MM.1S (cell line): ENCODE measurements around the gene ADRA2B.
A peak's percentile ranks its signal among the peaks of the same experiment; 100 is the strongest.

ENCODE experiments used
- DNase-seq: peaks from one replicate; pipeline ENCODE4 v3.0.0-alpha.2; 2015
- H2AFZ ChIP-seq: fragments of 300-600 bp; sonication (generic); 2 replicates; pipeline ENCODE4 v1.6.0; 2016; ENCODE audit warnings: antibody characterized with exemption, low read length
- H3F3A ChIP-seq: fragments of 300-600 bp; sonication (generic); 2 replicates; pipeline ENCODE4 v1.6.1; 2016; ENCODE audit warnings: mild to moderate bottlenecking, antibody characterized with exemption, low read length, moderate library complexity, mixed read lengths; ENCODE audit not compliant: insufficient read depth
- H3K27ac ChIP-seq: fragments of 300-600 bp; sonication (generic); 2 replicates; pipeline ENCODE4 v1.5.1; 2016; ENCODE audit warnings: mild to moderate bottlenecking, low read length
- H3K27me3 ChIP-seq: fragments of 300-600 bp; sonication (generic); replicated peaks from 2 replicates; pipeline ENCODE4 v1.6.0; 2016; ENCODE audit warnings: low read length; ENCODE audit not compliant: insufficient read depth
- H3K36me3 ChIP-seq: fragments of 300-600 bp; sonication (generic); replicated peaks from 2 replicates; pipeline ENCODE4 v1.6.1; 2016; ENCODE audit warnings: mild to moderate bottlenecking, low read length, mixed read lengths; ENCODE audit not compliant: insufficient read depth
- H3K4me1 ChIP-seq: fragments of 300-600 bp; sonication (generic); 2 replicates; pipeline ENCODE4 v1.6.1; 2016; ENCODE audit warnings: low read length, mixed read lengths
- H3K4me2 ChIP-seq: fragments of 300-600 bp; sonication (generic); 2 replicates; pipeline ENCODE4 v1.6.0; 2016; ENCODE audit warnings: low read depth, low read length
- H3K4me3 ChIP-seq: fragments of 300-600 bp; sonication (generic); 2 replicates; pipeline ENCODE4 v1.5.1; 2016; ENCODE audit warnings: low read length, mixed read lengths
- H3K79me2 ChIP-seq: fragments of 300-600 bp; sonication (generic); 2 replicates; pipeline ENCODE4 v1.6.1; 2016; ENCODE audit warnings: mixed run types, low read length, mixed read lengths
- H3K9ac ChIP-seq: fragments of 300-600 bp; sonication (generic); 2 replicates; pipeline ENCODE4 v1.6.1; 2016; ENCODE audit warnings: low read length, mixed read lengths
- H3K9me2 ChIP-seq: fragments of 300-600 bp; sonication (generic); replicated peaks from 2 replicates; pipeline ENCODE4 v1.6.1; 2016; ENCODE audit warnings: mild to moderate bottlenecking, low read length, mixed read lengths; ENCODE audit not compliant: insufficient read depth
- H3K9me3 ChIP-seq: fragments of 300-600 bp; sonication (generic); replicated peaks from 2 replicates; pipeline ENCODE4 v1.6.1; 2016; ENCODE audit warnings: mild to moderate bottlenecking, low read length, mixed read lengths; ENCODE audit not compliant: insufficient read depth
- H4K20me1 ChIP-seq: fragments of 300-600 bp; sonication (generic); 2 replicates; pipeline ENCODE4 v1.6.1; 2016; ENCODE audit warnings: mild to moderate bottlenecking, low read length, moderate library complexity, mixed read lengths; ENCODE audit not compliant: insufficient read depth
- EZH2 ChIP-seq: fragments of 300-600 bp; sonication (generic); optimal IDR thresholded peaks from 2 replicates; pipeline ENCODE3; 2017; ENCODE audit warnings: low read depth, mild to moderate bottlenecking, antibody characterized with exemption, low read length, mixed read lengths
- EZH2phosphoT487 ChIP-seq: fragments of 300-600 bp; sonication (generic); IDR thresholded peaks from 2 replicates; pipeline ENCODE4 v1.6.1; 2018; ENCODE audit warnings: antibody characterized with exemption, low read length
- TF ChIP-seq, protein P1 (sequence below): fragments of 300-600 bp; sonication (generic); IDR thresholded peaks from 2 replicates; pipeline ENCODE4 v1.5.1; 2016; ENCODE audit warnings: antibody characterized with exemption, low read length, mixed read lengths

ADRA2B gene

GRCh38 chr2:96113367-96113677, 3.0 kb downstream of the ADRA2B start:
- TF ChIP-seq, protein P1, sequence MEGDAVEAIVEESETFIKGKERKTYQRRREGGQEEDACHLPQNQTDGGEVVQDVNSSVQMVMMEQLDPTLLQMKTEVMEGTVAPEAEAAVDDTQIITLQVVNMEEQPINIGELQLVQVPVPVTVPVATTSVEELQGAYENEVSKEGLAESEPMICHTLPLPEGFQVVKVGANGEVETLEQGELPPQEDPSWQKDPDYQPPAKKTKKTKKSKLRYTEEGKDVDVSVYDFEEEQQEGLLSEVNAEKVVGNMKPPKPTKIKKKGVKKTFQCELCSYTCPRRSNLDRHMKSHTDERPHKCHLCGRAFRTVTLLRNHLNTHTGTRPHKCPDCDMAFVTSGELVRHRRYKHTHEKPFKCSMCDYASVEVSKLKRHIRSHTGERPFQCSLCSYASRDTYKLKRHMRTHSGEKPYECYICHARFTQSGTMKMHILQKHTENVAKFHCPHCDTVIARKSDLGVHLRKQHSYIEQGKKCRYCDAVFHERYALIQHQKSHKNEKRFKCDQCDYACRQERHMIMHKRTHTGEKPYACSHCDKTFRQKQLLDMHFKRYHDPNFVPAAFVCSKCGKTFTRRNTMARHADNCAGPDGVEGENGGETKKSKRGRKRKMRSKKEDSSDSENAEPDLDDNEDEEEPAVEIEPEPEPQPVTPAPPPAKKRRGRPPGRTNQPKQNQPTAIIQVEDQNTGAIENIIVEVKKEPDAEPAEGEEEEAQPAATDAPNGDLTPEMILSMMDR, result peak; percentile 14; the same call in 1 of the 2 replicates
- no peak for TF ChIP-seq EZH2phosphoT487
- H3K9me3 ChIP-seq, result no peaks in the 10 kb centered on the region
- H3K9me2 ChIP-seq, result no peaks in the 10 kb centered on the region
- H4K20me1 ChIP-seq, result no peaks in the 10 kb centered on the region
- 0 out of 2 replicates have a peak, but pooled peaks cover 4% of the 10 kb centered on the region for H3K4me1 ChIP-seq
- H3K4me3 ChIP-seq, result no peak overlapping the region
- no peaks in the 10 kb centered on the region for H3K79me2 ChIP-seq
- no peak overlapping the region for H3K4me2 ChIP-seq
- no peak overlapping the region for H2AFZ ChIP-seq
- H3K36me3 ChIP-seq, result no peaks in the 10 kb centered on the region
- no peak overlapping the region for H3K9ac ChIP-seq
- DNase-seq, result no peak
- no peak overlapping the region for H3K27ac ChIP-seq
- H3F3A ChIP-seq, result no peaks in the 10 kb centered on the region
- peaks cover 23% of the 10 kb centered on the region for H3K27me3 ChIP-seq

DNA sequence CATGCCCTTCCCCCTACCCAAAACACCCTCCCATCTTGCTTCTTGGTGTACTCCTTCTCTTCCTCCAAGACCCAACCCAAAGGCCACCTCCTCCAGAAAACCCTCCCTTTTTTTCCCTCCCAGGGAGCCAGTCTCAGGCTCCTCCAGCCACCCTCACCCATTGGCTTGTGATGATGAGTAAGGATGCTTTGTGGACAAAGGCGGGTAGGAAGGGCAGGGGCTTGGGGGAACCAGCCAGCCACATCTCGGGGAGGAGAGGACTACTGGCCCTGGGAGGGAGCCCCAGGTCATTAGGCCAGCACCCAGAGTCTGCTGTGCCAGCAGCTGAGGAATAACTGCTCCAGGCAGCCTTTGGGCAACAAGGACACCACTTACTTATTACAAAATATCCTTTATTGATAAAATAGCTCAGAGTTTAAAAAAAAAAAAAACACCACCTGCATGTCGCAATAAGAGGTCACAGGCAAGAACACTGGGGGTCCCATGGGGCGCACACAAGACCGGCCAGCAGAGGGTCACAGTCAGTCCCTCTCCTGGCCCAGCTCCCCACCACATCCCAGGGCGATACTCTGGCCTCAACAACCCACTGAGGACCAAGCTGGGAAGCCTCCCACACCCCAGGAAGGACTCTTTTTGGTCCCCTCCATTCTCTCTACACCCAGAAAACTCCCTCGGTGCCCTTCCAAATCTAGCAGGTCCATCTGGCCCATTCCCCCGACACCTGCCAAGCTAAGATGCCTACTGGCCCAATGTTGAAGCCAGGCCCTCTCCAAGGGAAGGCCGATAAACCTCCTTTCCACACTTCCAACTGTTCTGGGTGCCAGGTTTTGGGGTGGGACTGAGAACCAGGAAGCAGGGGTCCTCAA, 3.6 kb downstream of the ADRA2B start:
- H3K4me2 ChIP-seq, result no peak overlapping the region
- TF ChIP-seq, protein P1, result no peak
- no peak for TF ChIP-seq EZH2phosphoT487
- no peak for TF ChIP-seq EZH2

DNA sequence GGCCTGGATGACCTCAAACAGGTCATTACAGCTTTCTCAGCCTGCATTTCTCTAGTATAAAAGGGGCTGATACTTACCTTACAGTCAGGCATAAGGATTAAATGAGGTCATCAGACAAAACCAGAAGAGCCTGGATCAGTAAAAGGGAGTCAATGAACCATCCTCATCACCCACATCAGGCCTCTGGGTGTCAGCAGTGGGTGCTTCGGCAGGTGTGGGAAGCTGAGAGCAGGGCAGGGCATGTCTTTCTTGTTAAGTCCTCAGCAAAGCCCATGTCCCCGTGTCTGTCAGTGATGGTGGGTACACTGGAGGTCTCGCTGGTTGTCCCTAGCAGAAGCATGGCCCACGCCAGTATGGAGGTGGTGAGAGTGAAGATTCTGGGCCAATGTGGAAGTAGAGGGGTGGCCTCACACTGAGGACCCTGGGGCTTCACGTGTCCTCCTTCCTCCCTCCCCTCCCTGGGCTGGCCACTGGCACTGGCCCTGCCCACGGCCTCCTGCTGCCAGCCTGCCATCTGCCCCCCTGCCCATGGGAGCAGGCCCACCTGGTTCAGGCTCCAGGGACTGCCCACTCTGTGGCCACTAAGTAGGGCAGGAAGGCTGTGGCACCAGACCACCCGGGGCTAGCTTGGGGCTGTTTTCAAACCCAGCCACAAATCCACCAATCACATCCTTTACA, 4.4 kb downstream of the ADRA2B start:
- TF ChIP-seq, protein P1, result no peak
- no peak for TF ChIP-seq EZH2phosphoT487
- TF ChIP-seq EZH2, result no peak

More for the DNA sequence above, 3.6 kb downstream of the ADRA2B start:
- DNase-seq, result no peak
- Histone ChIP-seq H3K36me3 (no peaks in the 10 kb centered on the region), H3K9me2 (no peaks in the 10 kb centered on the region), H4K20me1 (no peaks in the 10 kb centered on the region), H3K9me3 (no peaks in the 10 kb centered on the region), H3K4me3 (no peak overlapping the region), H3K79me2 (no peaks in the 10 kb centered on the region), H3K4me1 (0 out of 2 replicates have a peak, but pooled peaks cover 4% of the 10 kb centered on the region), H3K9ac (no peak overlapping the region), H3K27ac (no peak overlapping the region), H3K27me3 (peaks cover 23% of the 10 kb centered on the region), H2AFZ (no peak overlapping the region), H3F3A (no peaks in the 10 kb centered on the region)

More for the DNA sequence above, 4.4 kb downstream of the ADRA2B start:
- H3K9me3 ChIP-seq, result no peaks in the 10 kb centered on the region
- H3K27ac ChIP-seq, result no peak overlapping the region
- DNase-seq, result no peak
- H3K4me2 ChIP-seq, result no peak overlapping the region
- H2AFZ ChIP-seq, result no peak overlapping the region
- H3K9ac ChIP-seq, result no peak overlapping the region
- H3F3A ChIP-seq, result no peaks in the 10 kb centered on the region
- peaks cover 28% of the 10 kb centered on the region for H3K27me3 ChIP-seq
- no peaks in the 10 kb centered on the region for H4K20me1 ChIP-seq
- no peak overlapping the region for H3K4me3 ChIP-seq
- no peaks in the 10 kb centered on the region for H3K36me3 ChIP-seq
- no peaks in the 10 kb centered on the region for H3K79me2 ChIP-seq
- no peaks in the 10 kb centered on the region for H3K4me1 ChIP-seq
- H3K9me2 ChIP-seq, result no peaks in the 10 kb centered on the region
